K562 (cell line): ENCODE results near the gene DNAJB1. TPM values are rescaled to one million over a fixed set of nuclear protein-coding genes. Genes with fewer than 3 reads are reported as not detected.

Source experiments
- DNMT1 ChIP-seq: fragments of 450-650 bp; IDR thresholded peaks from 2 replicates; pipeline ENCODE4 v1.6.1; 2016; ENCODE audit warnings: antibody characterized with exemption, mild to moderate bottlenecking
- GATAD2B ChIP-seq: fragments of 450-650 bp; IDR thresholded peaks from 2 replicates; pipeline ENCODE4 v1.6.1; 2017; ENCODE audit warnings: mild to moderate bottlenecking, borderline replicate concordance
- POLR2AphosphoS2 ChIP-seq: IDR thresholded peaks from 2 replicates; pipeline ENCODE4 v1.6.1; 2012; ENCODE audit warnings: low read length, improper control_type of control experiment
- PPARD ChIP-seq: fragments of 250-450 bp; sonication (Bioruptor Pico); IDR thresholded peaks from 2 replicates; pipeline ENCODE4 v1.8.0; 2022; ENCODE audit warnings: inconsistent platforms, mild to moderate bottlenecking, moderate library complexity
- USF2 ChIP-seq: sonication (generic); formaldehyde crosslinking; IDR thresholded peaks from 2 replicates; pipeline ENCODE4 v1.5.0; 2020; ENCODE audit warnings: missing genetic modification reagents
- ZKSCAN3 ChIP-seq: fragments of 250-450 bp; sonication (Bioruptor Pico); IDR thresholded peaks from 2 replicates; pipeline ENCODE4 v1.4.0; 2020
- ZNF239 ChIP-seq: fragments of 250-450 bp; sonication (Bioruptor Pico); IDR thresholded peaks from 2 replicates; pipeline ENCODE4 v1.4.0; 2020; ENCODE audit warnings: mild to moderate bottlenecking
- ZNF253 ChIP-seq: fragments of 250-450 bp; sonication (Bioruptor Pico); conservative IDR thresholded peaks from 2 replicates; pipeline ENCODE4 v1.6.1; 2021; ENCODE audit warnings: mild to moderate bottlenecking
- ZNF274 ChIP-seq: IDR thresholded peaks from 2 replicates; pipeline ENCODE4 v1.6.1; 2011; ENCODE audit warnings: low read depth, mild to moderate bottlenecking, low read length, moderate library complexity, borderline replicate concordance
- ZNF449 ChIP-seq: fragments of 250-450 bp; sonication (Bioruptor Pico); IDR thresholded peaks from 2 replicates; pipeline ENCODE4 v1.8.0; 2022; ENCODE audit warnings: moderate library complexity, mild to moderate bottlenecking, inconsistent platforms
- ZNF707 ChIP-seq: fragments of 250-450 bp; sonication (Bioruptor Pico); conservative IDR thresholded peaks from 2 replicates; pipeline ENCODE4 v1.8.0; 2022; ENCODE audit warnings: inconsistent platforms, mild to moderate bottlenecking, moderate library complexity
- polyA plus RNA-seq, 8 experiments: library from polyadenylated mRNA; depleted of rRNA in 4 of 8; stranded (reverse) in 5 of 8; unstranded in 3 of 8; fragments of >200 nt; fragmentation: Nextera tagmentation in 2 of 8; fragmentation: Illumina TruSeq in 1 of 8; extraction: Ambion mirVana in 2 of 8; extraction: Trizol in 1 of 8; gene quantifications; 2 replicates each; pipeline versions ENCODE4 v1.2.1 to v1.2.3, GENCODE V29; 2011 to 2014; ENCODE audit warnings: inconsistent platforms in 1 of 8, missing spikeins in 1 of 8
- total RNA-seq, 7 experiments: library from RNA; depleted of rRNA in 6 of 7; stranded (reverse); fragments of >200 nt in 6 of 7; fragmentation: Illumina TruSeq in 2 of 7; extraction: Trizol in 2 of 7; gene quantifications; 2 replicates each; pipeline versions ENCODE4 v1.2.1 to v1.2.3, GENCODE V29; 2011 to 2021; ENCODE audit warnings: low replicate concordance in 1 of 7

The DNAJB1 gene
- total and polyA plus RNA-seq, 9 of the 15 experiments (the other 6 are each of a cell fraction or from before 2014, with no cell fraction given): 13.2 to 113 (median 62.1) TPM

- TF ChIP-seq ZNF449 (CRISPR knock-in tag) (no peak), ZNF274 (no peak), DNMT1 (no peak), ZNF707 (CRISPR knock-in tag) (no peak), POLR2AphosphoS2 (0 out of 2 replicates have a peak, but pooled peaks have one; percentile 19), GATAD2B (no peak), ZNF239 (CRISPR knock-in tag) (no peak), ZKSCAN3 (CRISPR knock-in tag) (no peak), USF2 (CRISPR knock-in tag) (no peak), ZNF253 (no peak), PPARD (no peak)
Observed at GRCh38 chr19:14517446-14517839, 754 bp downstream of the DNAJB1 start (continued).
